ENCODE results near the gene PGAM5.

Gene PGAM5

DNA sequence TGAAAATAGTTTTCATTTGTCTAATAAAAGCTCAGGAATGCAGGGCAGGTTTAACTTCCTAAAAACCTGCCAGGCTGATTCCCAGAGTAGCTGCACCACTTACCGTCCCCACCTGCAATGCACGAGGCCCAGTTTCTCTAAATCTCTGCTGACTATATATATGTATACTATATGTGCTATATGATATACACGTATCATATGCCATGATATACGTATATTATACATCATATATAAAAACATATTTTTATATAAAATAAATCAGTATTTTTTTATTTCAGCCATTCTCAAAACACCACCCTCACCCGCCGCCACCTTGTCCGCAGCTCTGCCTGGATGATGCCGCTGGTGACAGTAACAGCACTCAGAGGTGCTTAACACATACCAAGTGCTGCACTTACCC is 48.7 kb downstream of the PGAM5 start:
- peak overlapping the region; percentile 97; the same call in 1 of the 2 replicates for H3K27ac ChIP-seq
- TF ChIP-seq, protein P1, sequence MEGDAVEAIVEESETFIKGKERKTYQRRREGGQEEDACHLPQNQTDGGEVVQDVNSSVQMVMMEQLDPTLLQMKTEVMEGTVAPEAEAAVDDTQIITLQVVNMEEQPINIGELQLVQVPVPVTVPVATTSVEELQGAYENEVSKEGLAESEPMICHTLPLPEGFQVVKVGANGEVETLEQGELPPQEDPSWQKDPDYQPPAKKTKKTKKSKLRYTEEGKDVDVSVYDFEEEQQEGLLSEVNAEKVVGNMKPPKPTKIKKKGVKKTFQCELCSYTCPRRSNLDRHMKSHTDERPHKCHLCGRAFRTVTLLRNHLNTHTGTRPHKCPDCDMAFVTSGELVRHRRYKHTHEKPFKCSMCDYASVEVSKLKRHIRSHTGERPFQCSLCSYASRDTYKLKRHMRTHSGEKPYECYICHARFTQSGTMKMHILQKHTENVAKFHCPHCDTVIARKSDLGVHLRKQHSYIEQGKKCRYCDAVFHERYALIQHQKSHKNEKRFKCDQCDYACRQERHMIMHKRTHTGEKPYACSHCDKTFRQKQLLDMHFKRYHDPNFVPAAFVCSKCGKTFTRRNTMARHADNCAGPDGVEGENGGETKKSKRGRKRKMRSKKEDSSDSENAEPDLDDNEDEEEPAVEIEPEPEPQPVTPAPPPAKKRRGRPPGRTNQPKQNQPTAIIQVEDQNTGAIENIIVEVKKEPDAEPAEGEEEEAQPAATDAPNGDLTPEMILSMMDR (conservative IDR thresholded peaks at IDR 0.05) = no peak

DNA sequence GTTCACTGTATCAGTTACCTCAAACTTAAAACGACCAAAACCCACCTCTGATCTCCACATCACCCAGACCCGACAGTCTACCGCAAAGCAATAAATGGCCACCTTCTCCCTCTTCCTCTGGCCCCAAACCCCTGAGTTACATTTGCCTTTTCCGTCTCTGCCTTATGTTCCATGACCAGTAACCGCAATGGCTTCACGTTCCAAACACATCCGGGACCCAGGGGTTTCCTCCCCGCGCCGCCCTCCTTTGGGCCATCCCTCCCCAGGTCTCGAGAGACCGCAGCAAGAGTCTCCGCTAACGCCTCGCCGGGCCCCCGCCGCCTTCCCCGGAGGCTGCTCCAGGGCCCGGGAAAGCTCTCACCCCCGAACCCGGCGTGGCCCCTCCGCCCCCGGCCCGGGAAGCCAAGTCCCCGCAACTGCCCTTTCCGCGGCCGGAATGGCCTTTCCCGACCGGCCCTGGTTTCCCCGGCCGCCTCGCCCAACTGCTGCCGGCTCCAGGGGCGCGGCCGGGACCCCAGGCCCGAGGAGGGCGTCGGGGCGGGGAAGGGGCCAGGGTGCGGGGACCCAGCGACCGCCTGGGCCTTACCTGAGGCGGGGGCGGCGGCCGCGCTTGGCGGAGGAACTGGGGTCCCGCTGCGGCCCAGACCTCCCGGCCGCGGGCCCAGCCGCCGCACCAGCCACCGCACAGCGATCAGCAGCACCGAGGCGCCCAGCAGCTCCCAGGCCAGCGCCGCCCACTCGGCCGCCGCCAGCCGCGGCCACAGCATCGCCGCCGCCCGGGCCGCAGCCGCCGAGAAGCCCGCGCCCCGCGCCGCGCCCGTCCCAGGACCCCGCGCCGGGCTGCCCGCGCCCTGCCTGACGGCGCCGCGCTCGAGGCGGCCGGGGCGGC is 50.6 kb downstream of the PGAM5 start, which contains the start of gene ANKLE2:
TSS of gene ANKLE2 (minus strand) at position 801 of the 889 bp plus-strand sequence. CDS start at position 767, 34 bp downstream.
- H3K27ac ChIP-seq = peak within 1 kb of the TSS; percentile 97
- TF ChIP-seq, protein P1 (conservative IDR thresholded peaks at IDR 0.05) = no peak

DNA sequence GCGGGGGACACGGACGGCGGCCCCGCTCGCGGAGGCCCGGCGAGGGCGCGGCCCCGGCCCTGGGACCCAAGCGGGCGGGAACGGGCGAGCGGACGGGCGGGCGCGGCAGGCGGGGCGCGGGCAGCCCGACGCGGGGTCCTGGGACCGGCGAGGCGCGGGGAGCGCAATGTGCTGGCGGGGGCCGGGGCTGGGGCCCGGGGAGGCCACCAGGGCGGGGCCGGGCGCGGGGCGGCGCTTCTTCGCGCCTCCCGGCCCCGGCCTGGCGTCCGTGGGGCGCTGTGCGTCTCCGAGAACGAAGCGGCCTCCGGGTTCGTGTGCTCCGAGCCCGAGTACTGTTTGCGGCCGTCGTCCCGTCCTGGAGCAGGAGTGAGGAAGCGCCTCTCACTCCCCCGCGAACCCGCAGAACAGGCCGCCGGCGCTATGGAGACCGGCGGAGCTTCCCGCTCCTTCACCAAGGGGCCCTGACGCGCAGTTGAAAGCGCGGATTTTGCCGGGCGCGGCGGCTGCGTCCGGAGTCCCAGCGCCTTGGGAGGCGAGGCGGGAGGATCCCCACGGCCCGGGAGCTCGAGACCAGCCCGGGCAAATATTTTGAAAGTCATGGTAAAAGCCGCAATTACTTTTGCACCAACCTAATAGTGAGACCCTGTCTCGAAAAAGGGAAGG is 51.4 kb downstream of the PGAM5 start:
- TF ChIP-seq, protein P1 (conservative IDR thresholded peaks at IDR 0.05) = peak; percentile 51
- H3K27ac ChIP-seq = peak overlapping the region; percentile 97

DNA sequence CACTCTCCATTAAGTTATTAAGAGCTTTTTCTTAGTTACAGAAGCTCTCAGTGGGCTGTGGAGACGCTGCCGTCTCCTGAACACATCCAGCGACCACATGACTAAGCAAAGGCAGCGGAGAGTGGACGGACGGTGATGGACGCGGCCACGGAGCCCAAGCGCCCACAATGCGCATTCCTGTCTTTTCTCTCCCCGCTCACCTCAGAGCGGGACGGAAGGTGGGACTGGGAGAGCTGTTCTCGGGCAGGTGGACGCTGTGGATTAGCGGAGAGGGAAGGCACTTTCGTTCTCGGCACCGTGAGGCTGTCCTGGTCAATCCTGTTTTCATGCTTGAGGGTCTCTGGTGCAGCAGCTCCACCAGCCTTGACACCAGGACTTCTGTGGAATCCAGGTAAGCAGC is 53.6 kb downstream of the PGAM5 start:
- TF ChIP-seq, protein P1 (conservative IDR thresholded peaks at IDR 0.05) = no peak
- no peak overlapping the region for H3K27ac ChIP-seq

DNA sequence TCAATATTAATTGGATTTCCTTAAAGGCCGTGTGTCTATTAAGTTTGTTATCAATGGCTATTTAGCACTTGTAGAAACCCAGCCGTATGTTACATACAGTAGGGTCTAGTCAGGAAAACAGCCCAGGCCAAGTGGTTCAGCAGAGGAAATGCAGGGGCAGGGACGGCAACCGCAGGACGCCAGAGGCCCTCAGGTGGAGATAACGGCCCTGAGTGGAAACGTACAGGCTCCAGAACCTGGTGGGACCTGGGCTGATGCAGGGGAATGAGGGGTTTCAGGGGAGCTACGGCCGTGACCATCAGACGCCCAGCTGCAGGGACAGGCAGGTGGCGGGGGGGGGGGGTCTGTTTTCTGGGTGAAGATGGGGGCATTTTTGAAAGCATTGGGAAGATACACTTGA is 54.7 kb downstream of the PGAM5 start:
- no peak overlapping the region for H3K27ac ChIP-seq
- TF ChIP-seq, protein P1 (conservative IDR thresholded peaks at IDR 0.05) = no peak

DNA sequence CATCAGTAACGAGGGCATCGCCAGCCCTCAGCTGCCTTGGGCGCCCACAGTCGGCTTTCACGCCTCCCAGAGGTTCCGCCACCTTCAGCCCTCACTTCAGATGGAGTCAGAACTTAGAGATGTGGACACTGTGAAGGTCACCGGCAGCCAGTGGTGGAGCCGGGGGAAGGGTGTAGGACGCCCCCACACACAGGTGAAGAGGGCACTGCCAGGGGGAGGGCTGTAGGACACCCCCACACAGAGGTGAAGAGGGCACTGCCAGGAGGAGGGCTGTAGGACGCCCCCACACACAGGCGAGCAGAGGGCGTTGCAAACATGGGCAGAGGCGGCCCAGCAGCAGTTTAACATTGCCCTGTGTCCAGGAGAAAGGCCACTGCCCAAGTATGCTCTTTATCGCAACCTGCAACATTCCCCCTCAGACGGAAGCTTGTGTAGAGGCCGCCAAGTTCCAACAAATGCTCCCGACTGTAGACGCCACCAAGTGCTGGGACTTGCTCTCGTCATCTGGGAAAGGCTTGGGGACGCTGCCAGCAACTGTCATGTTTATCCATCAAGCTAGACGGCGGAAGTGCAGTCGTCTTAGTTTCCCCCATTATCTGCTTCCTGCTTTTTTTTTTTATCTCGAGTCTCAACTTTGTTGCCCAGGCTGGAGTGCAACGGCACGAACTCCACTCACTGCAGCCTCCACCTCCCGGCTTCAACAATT is 55.9 kb downstream of the PGAM5 start:
- TF ChIP-seq, protein P1 (conservative IDR thresholded peaks at IDR 0.05) = no peak; the same call in 1 of the 2 replicates
- peak overlapping the region; percentile 65 for H3K27ac ChIP-seq

Data from VCaP (cell line).